HG03575 (cell line): ENCODE data around the gene FGF14.

Source experiments
- ATAC-seq: cut with Tn5 transposase; IDR thresholded peaks from one replicate; pipeline ENCODE4 v1.9.1; 2021; ENCODE audit not compliant: unreplicated experiment, insufficient number of reproducible peaks, low FRiP score; ENCODE audit errors: extremely low read depth

FGF14 gene

DNA sequence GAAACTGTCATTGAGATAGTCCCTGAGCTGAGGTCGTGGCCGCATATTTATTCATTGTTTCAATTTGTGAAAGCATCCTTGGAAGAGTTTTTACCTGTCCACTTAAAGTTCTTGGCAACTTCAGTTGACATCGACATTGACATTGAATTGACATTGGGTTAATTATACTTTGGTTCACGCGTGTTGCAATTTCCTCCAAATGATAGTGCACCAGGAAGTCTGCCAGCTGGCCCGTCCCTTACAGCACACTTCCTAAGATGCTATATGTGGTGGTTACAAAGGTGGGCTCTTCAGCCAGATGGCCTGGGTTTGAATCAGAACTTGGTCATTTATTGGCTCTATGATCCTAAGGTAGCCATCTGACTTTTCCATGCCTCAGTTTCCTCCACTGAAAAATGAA lies 176.0 kb downstream of the FGF14 start:
- ATAC-seq: no peak

DNA sequence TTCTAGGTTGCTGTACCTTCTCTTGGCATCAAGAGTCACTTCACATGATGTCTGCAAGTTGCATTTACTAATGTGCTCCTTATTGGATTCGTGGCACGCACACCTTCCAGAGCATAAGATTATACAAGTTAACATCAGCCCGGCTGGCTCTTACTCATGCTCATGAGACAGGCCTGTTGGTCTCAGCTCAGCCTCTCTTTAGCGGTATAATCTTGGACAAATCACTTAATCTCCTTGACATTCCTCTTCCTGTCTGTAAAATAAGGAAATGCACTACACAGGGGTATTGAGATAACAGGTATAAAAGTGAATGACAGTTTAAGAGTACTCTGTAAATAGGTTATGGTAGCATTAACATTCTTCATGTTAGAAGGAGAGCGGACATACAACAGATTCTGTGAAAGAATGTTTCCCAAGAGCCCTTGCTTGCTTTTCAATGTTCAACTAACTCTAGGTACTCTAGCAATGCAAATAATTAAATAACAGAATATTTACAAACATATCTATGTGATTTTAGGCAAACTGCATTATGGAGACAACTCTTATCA lies 181.1 kb downstream of the FGF14 start:
- ATAC-seq: no peak

DNA sequence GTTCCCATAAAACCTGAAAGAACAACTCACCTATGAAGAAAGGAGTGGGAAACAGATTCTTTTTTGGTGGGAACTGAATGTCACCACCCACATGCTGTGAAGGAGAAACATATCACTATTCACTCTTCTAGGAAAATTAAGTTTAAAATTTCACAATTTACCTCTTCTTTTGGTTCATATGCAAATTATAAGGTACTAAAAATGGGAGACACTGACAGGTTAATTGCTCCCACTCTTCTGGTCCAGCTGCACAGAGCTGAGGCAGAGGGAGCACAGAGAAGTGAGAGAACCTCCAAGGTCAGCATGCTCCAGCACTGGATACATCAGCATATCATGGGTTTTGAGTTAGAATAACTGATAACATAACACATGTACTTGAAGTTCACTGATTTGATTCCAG lies 186.9 kb downstream of the FGF14 start:
- no peak for ATAC-seq

DNA sequence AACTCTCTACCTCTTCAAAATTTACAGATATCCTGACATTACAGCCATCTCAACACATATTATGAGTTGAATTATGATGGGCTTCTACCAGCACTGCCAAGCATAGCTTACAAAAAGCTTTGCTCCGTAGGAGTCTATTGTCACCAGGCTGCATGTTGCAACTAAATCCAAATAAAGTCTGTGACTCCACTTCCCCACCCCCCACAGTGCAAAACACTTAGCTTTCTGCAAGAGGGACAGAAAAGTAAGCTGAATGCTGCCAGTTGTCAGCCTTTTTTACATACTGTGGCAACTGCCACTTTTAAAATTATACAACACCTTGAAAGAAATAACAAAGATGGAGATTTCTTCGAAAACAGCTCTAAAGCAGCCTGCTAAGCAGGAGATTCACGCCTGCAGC lies 189.1 kb downstream of the FGF14 start:
- ATAC-seq: no peak

DNA sequence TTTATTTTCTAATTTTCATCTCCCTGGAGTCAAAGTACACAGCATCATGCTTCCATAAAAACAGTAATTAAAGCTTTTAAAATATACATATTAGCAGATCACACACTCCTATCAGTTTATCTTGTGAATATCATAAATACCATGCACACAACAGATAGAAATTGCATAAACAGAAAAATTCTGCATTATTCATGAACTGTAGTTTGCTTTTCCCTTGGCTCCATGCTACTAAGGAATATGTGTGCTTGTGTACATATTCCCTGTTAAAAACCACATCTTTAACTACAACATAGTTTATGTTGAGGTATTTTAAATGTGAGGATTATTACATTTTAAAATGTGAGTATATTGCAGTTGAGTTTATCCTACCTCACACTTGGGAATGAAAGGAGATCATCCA lies 193.5 kb downstream of the FGF14 start:
- ATAC-seq: no peak

DNA sequence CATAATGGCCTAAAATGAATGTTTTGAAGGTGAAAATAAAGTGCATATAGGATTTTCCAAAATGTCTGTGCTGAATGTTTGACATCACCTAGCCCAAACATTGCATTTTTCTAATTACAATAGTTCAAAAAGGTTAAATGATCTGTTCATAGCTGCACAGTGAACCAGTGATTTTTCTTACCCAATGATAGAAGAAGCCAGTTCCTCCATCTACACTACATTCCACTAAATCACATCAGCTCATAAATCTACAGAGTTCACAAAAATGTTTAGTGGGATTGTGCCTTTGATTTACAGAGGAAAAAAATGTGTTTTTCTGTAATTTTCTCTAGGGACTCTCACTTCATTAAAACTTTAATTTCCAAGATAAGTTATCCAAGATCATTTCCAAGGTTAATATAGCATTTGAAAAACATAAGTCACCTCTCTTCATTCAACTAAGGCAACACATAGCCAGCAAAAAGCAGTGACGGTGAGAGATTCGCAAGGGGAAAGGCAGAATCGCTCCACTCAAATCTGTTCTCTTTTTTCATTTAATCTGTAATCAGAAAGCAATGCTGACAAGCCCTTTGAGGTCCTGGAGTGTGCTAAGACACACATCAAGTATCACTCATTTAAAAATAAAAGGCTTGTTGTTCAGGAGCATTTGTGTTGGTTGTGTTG lies 194.0 kb downstream of the FGF14 start:
- no peak for ATAC-seq

DNA sequence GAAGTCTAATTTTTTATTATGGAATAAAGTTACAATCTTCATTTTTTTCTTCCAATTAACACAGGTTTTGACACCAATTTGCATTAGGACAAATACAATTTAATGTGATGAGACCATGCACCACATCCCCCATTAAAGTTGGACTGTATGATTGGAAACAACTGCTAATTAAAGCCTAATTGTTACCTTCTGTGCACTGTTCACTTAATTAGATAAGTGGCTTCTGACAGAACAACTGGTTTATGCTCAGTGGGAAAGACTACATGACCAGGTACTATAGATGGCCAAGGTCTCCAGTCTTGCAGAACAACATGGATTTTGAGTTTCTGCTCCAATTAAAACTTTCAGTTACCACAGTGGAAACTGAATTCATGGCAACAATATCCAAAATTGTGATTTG lies 198.1 kb downstream of the FGF14 start:
- ATAC-seq: no peak

DNA sequence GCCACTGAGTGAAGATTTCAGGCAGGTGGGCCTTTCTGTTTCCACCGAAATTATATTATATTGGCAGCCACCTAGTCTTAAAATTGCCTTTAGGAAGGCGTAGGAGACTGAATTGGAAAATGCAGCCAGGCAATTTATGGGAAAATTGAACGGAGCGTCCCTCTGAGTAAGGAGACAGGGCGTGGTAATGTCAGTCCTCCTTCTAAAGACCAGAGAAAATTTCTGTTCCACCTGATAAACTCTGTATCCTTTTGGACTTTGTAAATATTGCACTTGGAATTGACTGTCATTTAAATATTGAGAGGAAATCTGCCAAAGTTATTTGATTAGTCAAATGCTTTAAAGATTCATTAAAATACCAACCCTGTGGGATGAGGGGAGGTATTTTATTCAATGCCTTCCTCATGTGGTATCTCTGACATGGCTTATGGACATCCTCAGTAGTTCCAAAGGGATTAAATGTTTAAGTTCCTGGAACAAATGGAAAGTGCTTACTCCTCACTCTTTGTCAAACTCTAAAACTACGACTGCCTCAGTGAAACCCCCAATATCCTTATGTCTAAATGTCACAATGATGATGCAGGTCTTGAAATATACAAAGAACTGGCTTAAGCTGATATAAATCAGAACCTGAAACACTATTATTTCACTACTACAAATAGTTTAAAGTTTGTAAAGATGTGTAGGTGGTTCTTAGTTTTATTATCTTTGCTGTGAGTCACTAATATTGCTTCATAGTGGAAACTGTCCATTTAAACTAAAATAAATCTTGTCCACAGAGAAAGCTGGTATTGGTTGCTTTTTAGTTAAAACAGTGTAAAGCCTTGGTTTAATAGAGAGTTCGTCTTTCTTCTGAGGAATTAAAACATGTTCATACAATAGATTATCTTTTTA lies 203.2 kb downstream of the FGF14 start:
- no peak for ATAC-seq

DNA sequence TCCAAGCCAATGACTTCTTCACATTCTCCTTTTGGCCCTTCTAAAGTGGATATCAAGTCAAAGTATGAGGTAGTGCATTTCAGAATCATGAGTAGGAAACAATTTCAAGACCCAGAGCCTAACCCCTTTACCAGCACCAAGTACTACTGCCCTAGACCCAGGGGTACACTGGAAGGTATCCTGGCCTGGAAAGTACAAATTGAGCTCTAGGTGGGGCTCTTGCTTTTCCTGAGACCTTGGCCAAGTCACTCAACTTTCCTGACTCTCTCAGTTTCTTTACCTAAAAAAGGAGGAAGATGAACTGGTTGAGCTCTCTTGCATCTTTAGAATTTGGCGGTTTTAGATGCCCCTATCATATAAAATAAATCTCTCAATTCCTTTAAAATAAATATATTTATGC lies 204.7 kb downstream of the FGF14 start:
- no peak for ATAC-seq

DNA sequence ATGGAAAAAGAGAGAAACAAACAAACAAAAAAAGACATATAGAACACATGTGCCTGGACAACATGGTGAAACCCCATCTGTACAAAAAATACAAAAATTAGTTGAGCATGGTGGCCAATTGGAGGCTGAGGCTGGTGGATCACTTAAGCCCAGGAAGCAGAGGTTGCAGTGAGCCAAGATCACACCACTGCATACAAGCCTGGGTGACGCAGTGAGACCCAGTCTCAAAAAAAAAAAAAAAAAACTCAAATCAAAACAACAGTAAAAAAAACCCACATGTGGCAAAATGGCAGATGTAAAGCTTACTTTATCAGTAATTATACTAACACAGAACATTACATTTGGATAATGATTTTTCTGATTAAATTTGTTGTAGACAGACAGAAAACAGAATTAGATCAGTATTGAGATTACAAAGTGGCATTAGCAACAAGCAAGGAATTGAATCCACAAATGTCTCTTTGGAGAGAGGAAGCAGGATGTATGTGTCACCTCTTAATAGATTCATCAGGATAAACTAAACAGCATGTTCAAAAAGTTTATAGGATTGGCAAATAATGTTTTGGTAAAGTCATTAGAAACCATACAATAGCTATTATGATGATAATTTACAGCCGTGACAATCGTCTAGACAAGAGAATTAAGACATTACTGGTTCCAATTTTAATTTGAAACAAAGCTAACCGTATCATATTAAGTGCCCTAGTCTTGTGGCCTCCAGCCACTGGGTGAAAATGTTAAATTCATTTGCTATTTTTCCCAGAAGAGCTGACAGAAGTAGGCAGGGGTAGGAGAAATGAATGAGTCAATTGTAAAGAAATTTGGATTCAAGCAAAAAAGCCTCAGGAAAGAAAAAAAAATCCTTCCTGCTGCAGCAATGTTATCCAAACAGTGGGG lies 206.0 kb downstream of the FGF14 start:
- no peak for ATAC-seq

DNA sequence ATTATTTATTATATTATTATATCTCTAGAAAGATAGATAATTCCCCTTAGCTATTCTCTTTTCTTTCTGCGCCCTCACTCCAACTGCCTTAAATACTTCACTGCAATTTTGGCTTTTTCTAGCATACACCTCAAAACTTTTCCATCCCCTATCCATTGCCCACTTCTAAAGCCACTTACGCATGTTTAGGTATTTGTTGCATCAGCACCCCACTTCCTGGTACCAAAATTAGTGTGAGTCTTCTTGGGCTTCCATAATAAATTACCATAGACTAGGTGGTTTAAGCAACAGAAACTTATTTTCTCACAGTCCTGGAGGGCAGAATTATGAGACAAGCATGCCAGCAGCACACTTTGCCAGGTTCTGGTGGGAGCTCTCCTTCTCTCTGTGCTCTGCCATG lies 209.0 kb downstream of the FGF14 start:
- ATAC-seq: no peak

DNA sequence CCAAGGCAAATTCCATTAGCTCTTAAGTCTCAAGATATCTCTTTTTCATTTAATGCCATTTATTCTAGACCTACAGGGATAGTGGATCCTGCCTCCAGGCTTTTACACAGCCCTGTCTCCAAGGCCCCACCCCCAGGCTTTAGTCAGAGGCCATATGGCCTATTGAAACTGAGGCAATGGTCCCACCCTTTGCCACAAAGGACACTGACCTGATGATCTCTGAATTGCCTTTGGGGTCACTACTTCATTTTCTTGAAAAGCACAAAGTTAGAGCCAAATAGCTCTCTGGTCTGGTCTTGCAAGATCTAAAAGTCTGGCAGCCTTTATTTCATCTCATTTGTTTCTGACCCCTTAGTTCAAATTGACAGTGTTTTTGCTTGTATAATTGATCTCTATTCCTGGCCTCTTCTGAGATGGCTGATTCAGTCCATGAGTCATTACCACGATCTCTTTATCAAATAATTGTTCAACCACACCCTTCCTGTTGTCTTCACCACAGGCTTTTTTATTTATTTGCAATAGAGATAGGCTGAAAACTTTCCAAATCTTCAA lies 209.8 kb downstream of the FGF14 start:
- no peak for ATAC-seq

DNA sequence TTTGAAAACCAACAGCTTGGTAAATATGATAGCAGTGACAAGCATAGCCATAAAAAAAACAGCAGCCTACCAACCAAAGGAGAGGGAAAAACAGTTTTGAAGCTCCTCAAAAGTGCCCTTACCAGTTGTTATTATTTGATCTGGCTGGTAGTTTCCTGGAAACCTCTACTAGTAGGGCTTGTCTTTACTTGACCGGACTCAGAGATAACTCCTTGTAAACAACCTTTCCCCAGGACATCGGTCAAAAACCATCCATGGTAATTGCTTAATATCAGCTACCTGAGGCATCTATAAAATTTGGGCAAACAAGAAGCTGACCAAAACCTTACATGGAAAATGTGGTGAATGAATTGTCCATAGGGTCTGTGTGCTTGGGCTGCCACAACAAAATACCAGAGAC lies 210.9 kb downstream of the FGF14 start:
- ATAC-seq: no peak

DNA sequence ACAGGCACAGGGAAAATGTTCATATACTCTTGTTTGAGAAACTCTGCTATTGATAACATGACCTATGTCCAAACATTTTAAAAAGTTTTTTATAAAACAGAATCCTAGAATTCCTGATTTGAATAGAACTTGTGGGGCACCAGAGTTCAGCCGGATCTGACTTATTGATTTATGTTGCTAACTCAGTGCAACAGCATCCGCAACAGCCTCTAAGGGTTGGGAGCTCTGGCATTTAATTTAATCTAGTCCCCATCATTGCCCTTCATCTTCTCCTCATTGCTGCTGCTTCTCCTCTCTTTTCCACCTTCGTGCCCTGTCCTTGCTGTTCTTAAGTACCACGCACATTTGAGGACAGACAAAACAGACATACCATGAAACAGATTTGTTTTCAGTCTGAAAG lies 214.5 kb downstream of the FGF14 start:
- no peak for ATAC-seq

DNA sequence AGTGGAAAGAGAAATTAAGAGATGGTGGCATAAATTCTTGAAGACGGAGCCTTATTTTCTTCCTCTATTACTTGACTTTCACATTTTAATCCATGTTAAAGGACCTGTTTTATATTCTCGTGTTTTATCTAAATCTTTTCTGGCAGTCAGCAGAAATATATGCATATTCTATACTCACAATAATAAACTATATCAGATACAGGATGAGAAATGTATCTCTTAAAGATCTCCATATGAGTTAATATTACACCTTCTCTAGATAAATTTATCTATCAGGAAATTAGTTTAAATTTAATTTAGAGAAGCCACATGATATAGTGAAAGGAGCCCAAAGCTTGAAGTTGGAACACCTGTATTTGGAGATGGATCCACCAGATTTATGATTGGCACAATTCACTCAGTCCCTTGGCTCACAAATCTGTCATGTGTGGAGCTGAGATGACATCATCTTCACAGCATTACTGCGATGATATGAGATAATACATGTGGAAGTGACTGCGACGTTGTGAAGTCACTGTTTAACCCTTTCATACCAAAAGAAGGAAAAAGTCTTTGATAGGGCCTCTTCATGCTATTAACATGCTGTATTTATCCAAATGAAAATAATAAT lies 216.4 kb downstream of the FGF14 start:
- no peak for ATAC-seq

DNA sequence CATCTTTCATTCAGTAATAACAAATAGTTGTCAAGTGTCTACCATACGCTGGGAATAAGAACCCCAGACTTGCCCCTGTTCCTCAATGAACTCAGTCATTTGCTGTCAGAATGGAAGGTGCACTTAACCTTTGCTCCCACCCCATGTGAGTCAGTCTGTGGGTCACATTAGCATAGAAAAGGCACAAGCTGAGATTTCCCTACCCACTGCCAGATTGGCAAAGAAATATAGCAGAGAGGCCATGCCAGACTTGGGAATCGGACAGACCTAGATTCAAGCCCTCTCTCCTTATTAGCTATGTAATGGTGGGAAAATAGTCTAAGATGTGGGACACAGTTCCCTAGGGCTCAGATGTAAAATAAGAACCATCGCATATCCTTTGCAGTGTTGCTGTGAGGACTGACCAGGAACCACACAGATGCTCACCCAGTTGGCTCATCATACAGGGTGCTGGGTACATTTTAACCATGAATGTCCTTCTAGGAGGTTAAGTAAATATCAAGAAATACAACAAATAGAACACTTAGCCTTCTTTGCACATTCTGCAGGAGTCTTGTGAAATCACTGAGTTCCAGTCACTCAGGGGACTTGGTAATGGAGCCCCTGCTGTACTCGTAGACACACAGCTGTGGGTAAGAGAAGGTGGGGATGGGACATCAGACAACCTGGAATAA lies 218.2 kb downstream of the FGF14 start:
- no peak for ATAC-seq

DNA sequence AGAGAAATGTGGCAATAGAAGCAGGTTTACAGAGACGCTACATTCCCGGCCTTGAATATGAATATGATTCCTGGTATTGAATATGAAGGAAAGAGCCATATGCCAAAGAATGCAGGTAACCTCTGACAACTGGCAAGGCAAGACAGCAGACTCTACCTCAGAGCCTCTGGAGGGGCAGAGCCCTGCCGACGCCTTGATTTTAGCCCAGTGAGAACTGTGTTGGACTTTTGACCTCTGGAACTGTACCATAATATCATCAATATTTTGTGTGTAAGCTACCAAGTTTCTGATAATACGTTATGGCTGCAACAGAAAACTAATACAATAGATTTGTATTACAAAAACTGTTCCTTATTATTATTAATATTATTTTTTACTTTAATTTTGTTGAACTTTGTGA lies 219.7 kb downstream of the FGF14 start:
- ATAC-seq: no peak

DNA sequence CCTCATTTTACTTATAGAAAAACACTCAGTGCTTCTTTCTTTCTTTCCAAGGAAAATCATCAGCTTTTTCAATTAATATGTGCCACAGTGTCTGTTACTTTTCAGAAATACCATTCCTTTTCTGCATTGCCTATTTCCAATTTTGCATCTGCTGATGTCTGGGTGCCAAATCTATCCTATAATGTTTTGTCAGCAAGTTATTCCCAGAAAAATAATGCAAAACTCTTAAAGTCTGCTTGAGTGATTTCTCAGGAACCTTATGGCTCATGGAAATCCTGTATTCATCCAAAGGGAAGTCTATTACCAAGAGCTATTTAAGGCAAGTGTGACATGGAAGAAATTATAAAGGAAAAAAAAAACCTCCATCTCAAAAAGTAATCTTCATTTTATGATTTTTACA lies 224.4 kb downstream of the FGF14 start:
- ATAC-seq: no peak
